Right lobe of liver (tissue), 6 donors: Measurements from ENCODE around the gene CYBC1. TPM values are rescaled to one million over a fixed set of nuclear protein-coding genes. Genes with fewer than 3 reads are reported as not detected.

Source experiments
- ATAC-seq, 4 donors: fragments of 200-7000 bp; cut with Tn5 transposase; one replicate each; pipeline ENCODE4 v1.9.1; 2020; ENCODE audit warnings: mild to moderate bottlenecking in 4 of 4, moderate library complexity in 4 of 4
- DNase-seq, 3 donors: peaks; one replicate each; pipeline ENCODE4 v3.0.0-alpha.2; 2020
- H3K27ac ChIP-seq, 3 donors: fragments of 200-600 bp; one replicate each; pipeline ENCODE4 v1.8.0; 2022
- H3K27me3 ChIP-seq, 2 donors: fragments of 200-600 bp; one replicate each; pipeline ENCODE4 v1.8.0; 2022
- H3K36me3 ChIP-seq, 4 donors: fragments of 200-600 bp; sonication (generic) in 1 of 4; one replicate each; pipeline versions ENCODE4 v1.5.1 to v1.8.0; 2017 to 2022; ENCODE audit warnings: control low read depth in 1 of 4
- H3K4me1 ChIP-seq, 4 donors: fragments of 200-600 bp; sonication (generic) in 1 of 4; one replicate each; pipeline versions ENCODE4 v1.5.1 to v1.8.0; 2017 to 2022; ENCODE audit warnings: control low read depth in 1 of 4
- H3K4me3 ChIP-seq, 3 donors: fragments of 200-600 bp; one replicate each; pipeline ENCODE4 v1.8.0; 2022
- H3K9me3 ChIP-seq, 4 donors: fragments of 200-600 bp; sonication (generic) in 1 of 4; one replicate each; pipeline versions ENCODE4 v1.5.1 to v1.8.0; 2017 to 2022; ENCODE audit warnings: control low read depth in 1 of 4
- POLR2A ChIP-seq: fragments of 450-650 bp; IDR thresholded peaks from one replicate; pipeline ENCODE4 v1.6.1; 2017; ENCODE audit warnings: antibody characterized with exemption, mild to moderate bottlenecking
- WGBS: methylation state at CpG from one replicate; pipeline ENCODE4 v1.1.6; 2018; ENCODE audit warnings: low coverage, low lambda C conversion rate; ENCODE audit not compliant: insufficient coverage; ENCODE audit errors: missing lambda C conversion rate; 5-methylcytosine and 5-hydroxymethylcytosine counted together
- intact Hi-C, 2 donors: fragments of 100-400 bp; cut with DNase I; formaldehyde crosslinking; loops; one replicate each; pipeline versions ENCODE4 v1.11.2 to v1.14.1; 2022
- total RNA-seq, 6 experiments: library from RNA; depleted of rRNA in 2 of 6; stranded (reverse); fragments of >200 nt in 2 of 6; fragmentation: NEBNext Ultra II Directional in 3 of 6; extraction: Animal tissue kit (Norgen Biotek cat#: 25700) in 3 of 6; gene quantifications; one replicate each; pipeline versions ENCODE4 v1.1.0 to v1.2.4, GENCODE V29; 2016 to 2023
- TF ChIP-seq, protein P1 (sequence below), 4 donors: fragments of 200-600 bp in 3 of 4; fragments of 450-650 bp in 1 of 4; IDR thresholded peaks; one replicate each; pipeline versions ENCODE4 v1.5.1 to v1.8.0; 2016 to 2022; ENCODE audit warnings: antibody characterized with exemption in 4 of 4, mild to moderate bottlenecking in 2 of 4
- donor health status: DM: no; HTN: yes; CAD: no.
- donor health status: DM: no; HTN: no; CAD: no.
- donor health status: DM: no; HTN: no; CAD: no.
- donor health status: DM: no; HTN: yes; CAD: no.
- donor health status: DM: no; HTN: yes; CAD: no.

The CYBC1 gene
- total RNA-seq, 6 experiments from 2014 or later: 29.4 to 82.4 (median 46.4) TPM

- H3K9me3 ChIP-seq: no peaks in the 10 kb centered on the region
- intact Hi-C loops: no loop called here
- no peak overlapping the region for H3K4me3 ChIP-seq
- peaks cover 0 to 14% (median 0%) of the 10 kb centered on the region in 4 donors for H3K36me3 ChIP-seq
- TF ChIP-seq, protein P1, sequence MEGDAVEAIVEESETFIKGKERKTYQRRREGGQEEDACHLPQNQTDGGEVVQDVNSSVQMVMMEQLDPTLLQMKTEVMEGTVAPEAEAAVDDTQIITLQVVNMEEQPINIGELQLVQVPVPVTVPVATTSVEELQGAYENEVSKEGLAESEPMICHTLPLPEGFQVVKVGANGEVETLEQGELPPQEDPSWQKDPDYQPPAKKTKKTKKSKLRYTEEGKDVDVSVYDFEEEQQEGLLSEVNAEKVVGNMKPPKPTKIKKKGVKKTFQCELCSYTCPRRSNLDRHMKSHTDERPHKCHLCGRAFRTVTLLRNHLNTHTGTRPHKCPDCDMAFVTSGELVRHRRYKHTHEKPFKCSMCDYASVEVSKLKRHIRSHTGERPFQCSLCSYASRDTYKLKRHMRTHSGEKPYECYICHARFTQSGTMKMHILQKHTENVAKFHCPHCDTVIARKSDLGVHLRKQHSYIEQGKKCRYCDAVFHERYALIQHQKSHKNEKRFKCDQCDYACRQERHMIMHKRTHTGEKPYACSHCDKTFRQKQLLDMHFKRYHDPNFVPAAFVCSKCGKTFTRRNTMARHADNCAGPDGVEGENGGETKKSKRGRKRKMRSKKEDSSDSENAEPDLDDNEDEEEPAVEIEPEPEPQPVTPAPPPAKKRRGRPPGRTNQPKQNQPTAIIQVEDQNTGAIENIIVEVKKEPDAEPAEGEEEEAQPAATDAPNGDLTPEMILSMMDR (IDR thresholded peaks at IDR 0.05): no peak
- no peak for TF ChIP-seq POLR2A
- no peaks in the 10 kb centered on the region for H3K27me3 ChIP-seq
- WGBS: 100% methylated on average over 4 of the region's 15 CpGs
- ATAC-seq (no peak), DNase-seq (no peak)
- peaks cover 0 to 2% (median under 1%) of the 10 kb centered on the region in 4 donors for H3K4me1 ChIP-seq
- no peak overlapping the region for H3K27ac ChIP-seq
Measured at GRCh38 chr17:82491533-82491932, 41.0 kb upstream of the CYBC1 start.

DNA sequence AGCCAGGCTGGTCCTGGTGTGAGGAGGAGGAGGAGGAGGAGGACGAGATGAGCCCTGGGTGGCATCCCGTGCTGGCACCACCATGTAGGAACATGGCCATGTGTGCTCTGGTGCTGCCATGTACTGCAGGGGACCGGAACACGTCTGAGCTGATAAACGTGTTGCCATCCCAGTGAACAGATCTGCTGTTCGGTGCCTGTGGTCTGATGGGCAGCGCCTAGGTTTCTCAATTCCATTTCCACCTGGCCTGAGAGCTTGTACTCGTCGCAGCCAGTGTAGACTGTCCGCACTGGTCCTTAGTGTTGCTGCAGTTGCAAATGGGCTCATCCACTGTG lies 40.6 kb upstream of the CYBC1 start:
- no peak for ATAC-seq
- intact Hi-C loops: no loop called here
- no peak overlapping the region for H3K27ac ChIP-seq
- peaks cover 0 to 18% (median 0%) of the 10 kb centered on the region in 4 donors for H3K36me3 ChIP-seq
- no peak for DNase-seq
- TF ChIP-seq, protein P1 (IDR thresholded peaks at IDR 0.05): no peak
- TF ChIP-seq POLR2A: no peak
- no peaks in the 10 kb centered on the region for H3K27me3 ChIP-seq
- WGBS: no CpG with 5 or more reads among the region's 10 CpGs
- H3K4me1 ChIP-seq: peaks cover 0 to 2% (median 0%) of the 10 kb centered on the region in 4 donors
- H3K9me3 ChIP-seq: no peaks in the 10 kb centered on the region
- H3K4me3 ChIP-seq: no peak overlapping the region

GRCh38 chr17:82490512-82491195 lies 40.1 kb upstream of the CYBC1 start:
- H3K27ac ChIP-seq: no peak overlapping the region
- peaks cover 0 to 22% (median under 1%) of the 10 kb centered on the region in 4 donors for H3K36me3 ChIP-seq
- intact Hi-C loops: no loop called here
- TF ChIP-seq POLR2A: no peak
- TF ChIP-seq, protein P1 (IDR thresholded peaks at IDR 0.05): no peak
- DNase-seq: no peak
- H3K4me3 ChIP-seq: no peak overlapping the region
- 85% methylated on average over 13 of the region's 25 CpGs for WGBS
- ATAC-seq: no peak
- peaks cover 0 to 2% (median 0%) of the 10 kb centered on the region in 4 donors for H3K4me1 ChIP-seq
- no peaks in the 10 kb centered on the region for H3K9me3 ChIP-seq
- H3K27me3 ChIP-seq: no peaks in the 10 kb centered on the region

GRCh38 chr17:82489851-82490511 lies 39.4 kb upstream of the CYBC1 start:
- 83% methylated on average over 6 of the region's 21 CpGs for WGBS
- H3K27me3 ChIP-seq: no peaks in the 10 kb centered on the region
- no peak for TF ChIP-seq POLR2A
- TF ChIP-seq, protein P1 (IDR thresholded peaks at IDR 0.05): no peak
- H3K27ac ChIP-seq: no peak overlapping the region
- peaks cover 0 to 29% (median 4%) of the 10 kb centered on the region in 4 donors for H3K36me3 ChIP-seq
- H3K4me3 ChIP-seq: no peak overlapping the region
- no peaks in the 10 kb centered on the region for H3K9me3 ChIP-seq
- intact Hi-C loops: no loop called here
- ATAC-seq (no peak), DNase-seq (no peak)
- peaks cover 0 to 2% (median 0%) of the 10 kb centered on the region in 4 donors for H3K4me1 ChIP-seq
